HG02763 (cell line): ENCODE results near the gene ITPR3.

Experiments used
- ATAC-seq: cut with Tn5 transposase; IDR thresholded peaks from one replicate; pipeline ENCODE4 v1.9.1; 2021; ENCODE audit warnings: mild to moderate bottlenecking, moderate library complexity; ENCODE audit not compliant: unreplicated experiment

Gene ITPR3

DNA sequence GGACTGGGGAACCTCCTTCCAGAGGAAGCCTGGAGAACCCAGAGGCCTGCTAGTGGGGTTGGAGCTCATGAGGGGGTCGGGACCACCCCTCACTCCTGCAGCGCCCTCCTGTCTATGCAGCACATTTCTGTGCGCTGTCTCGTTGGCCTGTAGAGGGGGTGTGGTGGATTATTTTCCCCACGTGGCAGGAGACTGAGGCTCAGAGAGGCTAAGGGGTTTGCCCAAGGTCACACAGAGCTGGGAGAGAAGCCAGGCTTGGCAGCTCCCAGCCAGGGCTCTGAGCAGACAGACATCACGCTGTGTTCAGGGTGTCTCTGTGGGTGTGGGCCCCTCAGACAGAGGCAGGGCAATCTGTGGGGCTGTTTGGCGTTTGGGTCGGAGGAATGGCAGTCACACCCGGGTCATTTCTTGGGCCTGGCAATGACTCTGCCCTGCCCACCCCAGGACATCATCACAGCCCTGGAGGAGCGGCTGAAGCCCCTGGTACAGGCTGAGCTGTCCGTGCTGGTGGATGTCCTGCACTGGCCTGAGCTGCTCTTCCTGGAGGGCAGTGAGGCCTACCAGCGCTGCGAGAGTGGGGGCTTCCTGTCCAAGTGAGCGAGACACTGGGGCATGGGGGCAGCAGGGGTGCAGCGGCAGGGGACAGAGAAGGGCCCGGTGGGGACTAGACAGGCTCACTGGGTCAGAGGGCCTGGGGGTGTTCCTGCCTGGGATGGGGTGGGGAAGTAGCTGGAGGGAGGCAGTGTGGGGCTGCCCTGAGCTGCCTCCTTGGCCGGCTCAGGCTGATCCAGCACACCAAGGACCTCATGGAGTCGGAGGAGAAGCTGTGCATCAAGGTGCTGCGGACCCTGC lies 62.7 kb downstream of the ITPR3 start:
- no peak for ATAC-seq

DNA sequence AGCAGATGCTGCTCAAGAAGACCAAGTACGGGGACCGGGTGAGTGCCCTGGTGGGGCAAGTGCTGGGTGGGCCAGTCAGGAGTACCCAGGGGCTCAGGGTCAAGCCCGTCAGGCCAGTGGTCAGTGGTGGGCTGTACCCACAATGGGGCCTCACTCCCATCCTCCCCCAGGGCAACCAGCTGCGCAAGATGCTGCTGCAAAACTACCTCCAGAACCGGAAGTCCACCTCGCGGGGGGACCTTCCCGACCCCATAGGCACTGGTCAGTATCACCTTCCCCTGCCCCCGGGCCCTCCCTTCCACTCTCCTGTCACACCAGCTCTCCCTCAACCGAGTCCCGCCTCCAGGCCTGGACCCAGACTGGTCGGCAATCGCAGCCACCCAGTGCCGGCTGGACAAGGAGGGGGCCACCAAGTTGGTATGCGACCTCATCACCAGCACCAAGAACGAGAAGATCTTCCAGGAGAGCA lies 63.3 kb downstream of the ITPR3 start:
- no peak for ATAC-seq

DNA sequence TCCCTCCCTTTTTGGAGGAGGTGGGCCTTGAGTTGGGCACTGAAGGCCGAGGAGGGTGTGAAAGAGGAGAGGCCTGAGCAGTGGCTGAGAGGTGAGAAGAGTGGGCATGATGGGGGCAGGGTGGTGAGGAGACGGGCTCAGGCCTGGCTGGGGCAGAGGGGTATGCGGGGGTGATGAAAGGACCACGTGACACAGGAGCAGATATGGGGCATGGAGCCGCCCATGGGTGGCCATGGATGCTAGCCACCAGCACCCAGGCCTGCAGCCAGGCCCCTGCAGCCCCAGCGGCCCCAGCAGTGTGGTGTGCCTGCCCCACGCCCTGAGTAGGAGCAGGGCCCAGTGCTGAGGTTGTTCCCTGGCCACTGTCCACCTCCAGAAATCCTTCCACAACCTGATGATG lies 63.9 kb downstream of the ITPR3 start:
- no peak for ATAC-seq

DNA sequence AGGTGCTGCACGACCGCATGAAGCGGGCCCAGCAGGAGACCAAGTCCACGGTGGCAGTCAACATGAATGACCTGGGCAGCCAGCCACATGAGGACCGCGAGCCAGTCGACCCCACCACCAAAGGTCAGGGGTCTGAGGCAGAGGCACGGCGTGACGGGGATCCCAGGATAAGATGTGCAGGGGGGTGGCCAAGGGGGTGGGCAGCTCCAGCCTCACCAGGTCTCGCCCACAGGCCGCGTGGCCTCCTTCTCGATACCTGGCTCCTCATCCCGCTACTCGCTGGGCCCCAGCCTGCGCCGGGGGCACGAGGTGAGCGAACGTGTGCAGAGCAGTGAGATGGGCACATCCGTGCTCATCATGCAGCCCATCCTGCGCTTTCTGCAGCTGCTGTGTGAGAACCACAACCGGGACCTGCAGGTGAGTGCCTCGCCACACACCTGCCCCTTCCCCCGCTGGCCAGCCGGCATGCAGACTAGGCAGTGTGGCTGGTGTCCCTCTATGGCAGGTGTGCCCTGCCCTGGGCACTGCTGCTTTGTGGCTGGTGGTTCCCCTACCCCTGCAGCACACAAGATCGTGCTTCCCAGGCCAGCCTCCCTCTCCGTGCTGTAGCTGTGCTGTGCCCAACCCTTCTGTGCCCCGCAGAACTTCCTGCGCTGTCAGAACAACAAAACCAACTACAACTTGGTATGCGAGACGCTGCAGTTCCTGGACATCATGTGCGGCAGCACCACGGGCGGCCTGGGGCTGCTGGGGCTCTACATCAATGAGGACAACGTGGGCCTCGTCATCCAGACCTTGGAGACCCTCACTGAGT lies 64.5 kb downstream of the ITPR3 start:
- ATAC-seq = no peak

DNA sequence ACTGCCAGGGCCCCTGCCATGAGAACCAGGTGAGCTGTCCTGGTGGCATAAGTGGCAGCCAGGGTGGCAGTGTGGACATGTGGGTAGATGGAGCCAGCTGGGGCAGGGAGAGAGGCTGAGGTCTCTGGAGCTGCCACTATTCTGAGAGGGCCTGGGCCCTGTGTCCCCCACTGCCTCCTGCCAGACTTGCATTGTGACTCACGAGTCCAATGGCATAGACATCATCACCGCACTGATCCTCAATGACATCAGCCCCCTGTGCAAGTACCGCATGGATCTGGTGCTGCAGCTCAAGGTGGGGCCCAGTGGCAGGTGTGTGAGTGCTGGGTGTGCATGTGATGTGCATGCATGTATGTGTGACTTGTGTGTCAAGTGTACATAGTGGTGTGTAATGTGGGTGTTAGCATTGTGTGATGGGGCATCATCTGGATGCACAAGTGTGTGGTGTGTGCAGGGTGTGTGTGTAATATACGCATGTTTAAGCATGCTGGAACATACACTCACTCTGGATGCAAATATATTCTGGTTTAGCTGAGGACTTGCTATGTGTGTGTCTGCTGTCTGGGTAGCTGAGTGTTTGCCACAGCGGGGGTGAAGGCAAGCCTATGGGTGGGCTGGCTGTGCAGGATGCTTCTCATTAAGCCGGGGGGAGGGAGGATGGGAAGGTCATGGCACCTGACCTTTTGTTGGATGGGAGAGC lies 65.3 kb downstream of the ITPR3 start:
- no peak for ATAC-seq

DNA sequence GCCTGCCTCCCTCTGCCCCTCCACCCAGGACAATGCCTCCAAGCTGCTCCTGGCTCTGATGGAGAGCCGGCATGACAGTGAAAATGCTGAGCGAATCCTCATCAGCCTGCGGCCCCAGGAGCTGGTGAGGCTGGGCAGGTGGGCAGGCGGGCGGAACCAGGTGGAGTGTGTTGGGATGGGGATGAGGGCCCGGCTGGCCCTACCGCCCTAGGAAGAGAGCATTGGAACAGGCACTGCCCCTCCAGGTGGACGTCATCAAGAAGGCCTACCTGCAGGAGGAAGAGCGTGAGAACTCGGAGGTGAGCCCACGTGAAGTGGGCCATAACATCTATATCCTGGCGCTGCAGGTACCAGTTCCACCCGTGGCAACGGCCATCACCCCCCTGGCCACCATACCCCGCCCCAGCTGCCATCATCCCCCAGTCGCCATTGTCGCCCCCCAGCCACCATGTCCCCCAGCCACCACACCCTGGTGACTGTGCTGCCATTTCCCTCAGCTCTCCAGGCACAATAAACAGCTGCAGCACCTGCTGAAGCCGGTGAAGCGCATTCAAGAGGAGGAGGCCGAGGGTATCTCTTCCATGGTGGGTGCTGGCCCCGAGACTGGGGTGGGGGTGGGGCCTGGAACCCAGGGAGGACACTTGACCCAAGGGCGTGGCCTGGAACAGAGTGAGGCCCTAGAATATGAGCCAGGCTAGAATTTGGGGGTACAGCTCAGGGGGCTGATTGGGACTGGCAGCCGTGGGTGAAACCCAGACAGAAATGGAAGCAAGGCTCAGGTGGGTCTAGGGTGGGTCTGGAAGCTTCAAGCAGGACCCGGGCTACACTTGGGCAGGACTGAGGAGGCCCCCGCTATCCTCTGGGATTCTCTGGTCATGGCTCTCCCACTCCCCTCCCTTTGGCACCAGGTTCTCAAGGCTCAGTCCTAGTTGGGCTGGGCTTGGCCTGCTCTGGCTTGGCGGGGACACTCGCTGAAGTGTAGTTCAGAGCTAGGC lies 66.2 kb downstream of the ITPR3 start:
- ATAC-seq = no peak

DNA sequence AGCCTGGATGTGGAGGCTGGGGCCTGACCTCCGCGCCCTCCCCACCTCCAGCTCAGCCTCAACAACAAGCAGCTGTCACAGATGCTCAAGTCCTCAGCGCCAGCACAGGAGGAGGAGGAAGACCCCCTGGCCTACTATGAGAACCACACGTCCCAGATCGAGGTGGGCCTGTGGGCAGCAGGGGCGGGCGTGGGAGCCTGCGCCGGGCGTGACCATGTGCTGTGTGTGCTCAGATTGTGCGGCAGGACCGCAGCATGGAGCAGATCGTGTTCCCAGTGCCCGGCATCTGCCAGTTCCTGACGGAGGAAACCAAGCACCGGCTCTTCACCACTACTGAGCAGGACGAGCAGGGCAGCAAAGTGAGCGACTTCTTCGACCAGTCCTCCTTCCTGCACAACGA lies 66.9 kb downstream of the ITPR3 start:
- ATAC-seq = no peak

DNA sequence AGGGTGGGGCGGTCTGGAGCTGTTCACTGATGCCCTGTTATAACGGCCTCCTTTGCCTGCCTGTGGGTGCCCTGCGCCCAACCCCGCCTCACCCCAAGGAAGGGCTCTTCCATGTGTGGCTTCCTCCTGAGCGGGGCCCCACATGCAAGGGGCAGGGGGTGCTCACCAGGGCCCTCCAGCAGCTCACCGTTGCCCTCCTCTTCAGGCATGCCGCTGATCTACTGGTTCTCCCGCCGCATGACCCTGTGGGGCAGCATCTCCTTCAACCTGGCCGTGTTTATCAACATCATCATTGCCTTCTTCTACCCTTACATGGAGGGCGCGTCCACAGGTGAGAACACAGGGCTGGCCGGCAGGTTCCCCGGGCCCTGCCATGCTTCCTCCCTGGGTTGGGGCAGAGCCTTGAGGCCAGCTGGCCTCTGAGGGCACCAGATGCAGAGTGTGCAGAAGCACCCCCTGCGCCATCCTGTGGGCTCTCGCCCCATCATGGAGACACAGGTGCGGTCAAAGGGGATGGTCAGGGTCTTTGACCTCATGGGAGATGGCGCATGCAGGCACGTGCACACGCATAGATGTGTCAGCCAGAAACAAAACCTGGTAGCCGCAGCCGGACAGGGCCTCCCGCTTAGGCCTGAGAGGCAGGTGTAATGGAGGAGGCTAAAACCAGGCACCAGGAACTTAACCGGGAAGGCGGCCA lies 67.5 kb downstream of the ITPR3 start:
- no peak for ATAC-seq

DNA sequence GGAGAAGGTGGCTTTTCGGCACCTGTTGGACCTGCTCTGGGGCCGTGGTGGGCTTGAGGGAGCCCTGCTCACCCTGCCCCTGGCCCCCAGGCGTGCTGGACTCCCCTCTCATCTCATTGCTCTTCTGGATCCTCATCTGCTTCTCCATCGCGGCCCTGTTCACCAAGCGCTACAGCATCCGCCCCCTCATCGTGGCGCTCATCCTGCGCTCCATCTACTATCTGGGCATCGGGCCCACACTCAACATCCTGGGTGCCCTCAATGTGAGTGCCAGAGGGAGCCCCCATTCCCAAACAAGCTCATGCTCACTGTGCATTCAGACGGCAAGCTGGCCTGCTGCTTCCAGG lies 68.0 kb downstream of the ITPR3 start:
- ATAC-seq = no peak

DNA sequence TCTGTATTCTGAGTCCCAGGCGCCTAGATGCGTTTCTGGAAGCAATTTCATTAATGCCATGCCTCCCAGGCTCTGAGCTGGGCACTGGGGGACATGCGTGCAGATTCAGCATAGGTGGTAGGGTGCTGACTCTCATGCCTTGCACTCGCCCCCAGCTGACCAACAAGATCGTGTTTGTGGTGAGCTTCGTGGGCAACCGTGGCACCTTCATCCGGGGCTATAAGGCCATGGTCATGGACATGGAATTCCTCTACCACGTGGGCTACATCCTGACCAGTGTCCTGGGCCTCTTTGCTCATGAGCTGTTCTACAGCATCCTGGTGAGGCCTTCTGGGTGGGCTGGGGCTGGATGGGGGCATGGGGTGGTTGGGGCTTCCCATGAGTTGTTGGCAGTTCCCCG lies 68.8 kb downstream of the ITPR3 start:
- no peak for ATAC-seq

DNA sequence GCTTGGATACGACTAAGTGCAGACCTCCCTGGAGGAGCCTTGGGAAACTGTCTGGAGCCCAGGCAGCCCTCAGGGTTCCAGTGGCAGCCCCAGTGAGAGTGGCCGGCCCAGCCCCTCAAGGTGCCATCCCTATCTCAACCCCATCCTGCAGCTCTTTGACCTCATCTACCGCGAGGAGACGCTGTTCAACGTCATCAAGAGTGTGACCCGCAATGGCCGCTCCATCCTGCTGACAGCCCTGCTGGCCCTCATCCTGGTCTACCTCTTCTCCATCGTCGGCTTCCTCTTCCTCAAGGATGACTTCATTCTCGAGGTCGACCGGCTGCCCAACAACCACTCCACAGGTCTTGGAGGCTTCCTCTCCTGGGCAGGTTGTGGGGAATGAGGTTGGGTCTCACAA lies 69.6 kb downstream of the ITPR3 start:
- no peak for ATAC-seq

DNA sequence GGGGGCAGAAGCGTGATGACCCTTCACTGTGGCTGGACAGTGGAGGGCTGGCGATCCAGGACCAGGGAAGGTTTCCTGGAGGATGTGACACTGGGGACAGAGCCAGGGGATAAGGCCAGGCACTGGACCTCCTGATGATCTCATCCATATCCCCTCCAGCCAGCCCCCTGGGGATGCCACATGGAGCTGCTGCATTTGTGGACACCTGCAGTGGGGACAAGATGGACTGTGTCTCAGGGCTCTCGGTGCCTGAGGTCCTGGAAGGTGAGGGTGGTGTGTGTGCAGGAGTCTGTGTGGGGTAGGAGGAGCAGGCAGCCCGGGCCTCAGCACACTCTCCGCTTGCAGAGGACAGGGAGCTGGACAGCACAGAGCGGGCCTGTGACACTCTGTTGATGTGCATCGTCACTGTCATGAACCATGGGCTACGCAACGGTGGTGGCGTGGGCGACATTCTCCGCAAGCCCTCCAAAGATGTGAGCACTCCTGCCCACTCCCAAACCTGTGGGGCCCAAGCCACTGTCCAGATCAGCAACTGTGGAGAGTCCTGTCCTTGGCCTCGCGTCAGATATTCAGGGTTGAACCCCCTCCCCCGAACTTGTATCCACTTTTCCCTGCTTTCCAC lies 70.4 kb downstream of the ITPR3 start:
- no peak for ATAC-seq

DNA sequence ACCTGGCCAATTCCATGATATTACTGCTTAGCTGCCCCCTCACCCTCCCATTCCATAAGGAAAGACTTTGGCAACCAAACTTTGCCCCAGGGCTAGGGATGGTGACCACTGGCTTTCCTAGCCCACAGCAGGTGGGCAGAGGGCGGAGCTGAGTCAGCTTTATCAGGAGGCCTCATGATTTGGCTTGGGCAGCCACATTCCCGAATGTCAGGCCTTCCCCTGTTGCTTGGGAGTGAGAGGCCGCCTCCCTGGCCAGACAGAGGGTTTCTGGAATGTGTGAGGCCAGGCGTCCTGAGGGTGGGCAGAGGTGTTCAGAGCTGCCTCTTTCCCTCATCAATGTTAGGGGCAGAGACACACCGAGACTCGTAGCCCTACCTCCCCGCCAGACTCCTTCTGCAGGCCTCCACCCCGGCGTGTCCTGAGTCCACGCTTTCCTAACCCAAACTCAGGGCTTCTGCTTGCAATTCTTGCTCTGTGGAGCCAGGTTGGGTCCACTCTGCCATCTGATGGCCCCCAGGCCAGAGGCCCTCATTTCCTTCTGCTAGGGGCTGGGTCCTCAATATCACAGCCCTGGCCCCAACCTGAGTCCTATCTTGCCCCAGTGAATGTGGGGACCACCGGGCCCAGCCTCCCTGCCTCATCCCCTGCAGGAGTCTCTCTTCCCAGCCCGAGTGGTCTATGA lies 71.1 kb downstream of the ITPR3 start:
- ATAC-seq = no peak

DNA sequence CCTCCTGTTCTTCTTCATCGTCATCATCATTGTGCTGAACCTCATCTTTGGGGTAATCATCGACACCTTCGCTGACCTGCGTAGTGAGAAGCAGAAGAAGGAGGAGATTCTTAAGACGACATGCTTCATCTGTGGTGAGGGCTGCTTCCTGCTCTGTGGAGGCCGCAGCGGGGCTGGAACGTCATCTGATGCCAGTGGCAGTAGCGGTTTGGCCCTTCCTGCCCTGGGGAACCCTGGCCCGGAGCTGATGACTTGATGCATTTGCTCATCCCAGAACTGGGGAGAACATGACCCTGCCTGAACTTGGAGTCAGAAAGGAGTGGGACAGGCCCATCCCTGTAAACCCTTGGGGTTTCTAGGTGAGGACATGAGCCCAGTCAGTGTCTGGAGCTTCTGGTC lies 71.6 kb downstream of the ITPR3 start:
- ATAC-seq = no peak

DNA sequence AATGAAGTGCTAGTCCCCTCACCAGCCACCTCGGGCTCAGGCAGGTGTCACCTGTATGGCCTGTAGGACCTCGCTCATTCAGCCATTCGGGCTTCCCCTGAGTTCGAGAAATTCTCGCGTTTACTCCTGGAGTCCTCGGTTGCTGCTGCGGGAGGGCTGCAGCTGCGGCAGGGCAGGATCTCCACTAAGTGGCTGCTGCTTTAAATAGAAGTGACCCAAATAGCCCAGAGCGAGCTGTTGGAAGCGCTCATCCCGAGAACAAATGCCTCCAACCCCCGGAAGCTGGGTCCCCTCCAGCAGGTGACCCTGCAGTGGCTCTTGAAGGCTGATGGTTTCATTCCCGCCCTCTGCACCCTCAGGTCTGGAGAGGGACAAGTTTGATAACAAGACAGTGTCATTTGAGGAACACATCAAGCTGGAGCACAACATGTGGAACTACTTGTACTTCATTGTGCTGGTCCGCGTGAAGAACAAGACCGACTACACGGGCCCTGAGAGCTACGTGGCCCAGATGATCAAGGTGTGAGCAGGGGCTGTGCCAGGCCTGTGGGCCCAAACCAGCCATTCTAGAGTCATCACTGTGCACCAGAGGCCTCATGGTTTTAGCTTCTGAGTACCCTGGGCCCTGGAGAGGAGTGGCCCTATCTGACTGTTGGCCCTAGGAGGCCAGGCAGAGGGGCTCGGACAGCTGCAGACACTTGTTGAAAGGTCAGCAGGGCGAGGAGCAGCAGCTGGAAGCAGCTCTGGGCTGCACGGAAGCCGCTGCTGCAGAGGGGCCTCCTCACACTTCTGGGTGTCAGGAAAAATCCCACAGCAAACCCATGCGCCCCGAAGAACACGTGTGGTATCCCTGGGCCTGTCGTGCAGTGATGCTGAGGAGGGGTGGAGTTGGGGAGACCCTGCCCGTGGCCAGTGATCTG lies 72.3 kb downstream of the ITPR3 start:
- no peak for ATAC-seq

DNA sequence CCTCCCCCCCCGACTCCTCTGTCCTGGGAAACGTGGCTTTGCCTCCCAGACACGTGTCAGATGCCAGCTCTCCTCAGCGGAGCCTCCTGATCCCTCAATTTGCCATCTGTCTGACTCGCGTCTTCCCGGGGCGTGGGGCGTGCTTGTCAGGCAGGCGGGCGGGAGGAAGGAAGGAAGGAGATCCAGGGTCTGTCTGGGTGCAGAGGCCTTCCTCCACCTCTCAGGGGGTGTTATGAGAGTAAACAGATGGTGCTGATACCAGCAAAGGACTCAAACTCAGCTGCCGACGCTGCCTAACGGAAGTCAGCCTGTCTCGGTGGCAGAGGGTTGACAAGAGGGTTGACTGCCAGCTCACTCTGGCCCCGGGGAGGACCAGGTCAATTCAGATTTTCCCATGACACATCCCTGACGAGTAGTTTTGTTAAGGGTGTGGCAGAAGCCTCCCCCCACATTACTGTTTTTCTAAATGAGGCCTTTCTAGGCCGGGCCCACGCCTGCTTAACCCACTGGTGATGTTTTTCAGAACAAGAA lies 73.3 kb downstream of the ITPR3 start:
- ATAC-seq = no peak

DNA sequence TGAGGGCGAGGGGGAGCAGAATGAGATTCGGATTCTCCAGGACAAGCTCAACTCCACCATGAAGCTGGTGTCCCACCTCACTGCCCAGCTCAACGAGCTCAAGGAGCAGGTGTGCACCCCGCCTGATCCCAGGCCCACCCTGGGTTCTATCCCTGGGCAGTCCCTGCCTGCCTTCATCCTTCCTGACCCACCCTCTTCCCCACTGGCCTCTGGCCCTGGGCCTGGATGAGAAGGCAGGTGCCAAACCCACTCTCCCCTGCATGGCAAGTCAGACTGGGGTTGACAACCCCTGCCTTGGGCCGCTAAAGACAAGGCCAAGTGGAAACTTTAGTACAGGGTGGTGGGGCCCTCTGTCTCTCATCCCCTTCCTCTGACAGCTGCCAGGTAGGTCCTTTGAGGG lies 73.9 kb downstream of the ITPR3 start:
- ATAC-seq = no peak
